Spleen (tissue), 11 donors: ENCODE measurements around the gene ZRANB1. TPM values are rescaled to one million over a fixed set of nuclear protein-coding genes. Genes with fewer than 3 reads are reported as not detected.

Experiments
- DNase-seq: peaks from one replicate; pipeline ENCODE4 v3.0.0-alpha.2; 2020
- H3K27ac ChIP-seq, 8 donors: fragments of 200-600 bp; sonication (generic) in 7 of 8; 1 replicate in 4 of 8; 2 replicates in 4 of 8; pipeline versions ENCODE4 v1.5.0 to v1.8.0; 2016 to 2021; ENCODE audit warnings: inconsistent platforms in 4 of 8, mild to moderate bottlenecking in 4 of 8, moderate library complexity in 1 of 8
- H3K27me3 ChIP-seq, 7 donors: fragments of 200-600 bp; sonication (generic) in 6 of 7; replicated peaks in 1 of 7; 1 replicate in 4 of 7; 2 replicates in 3 of 7; pipeline versions ENCODE4 v1.5.0 to v1.8.0; 2016 to 2021; ENCODE audit warnings: inconsistent platforms in 3 of 7, mild to moderate bottlenecking in 1 of 7
- H3K36me3 ChIP-seq, 6 donors: fragments of 200-600 bp; sonication (generic) in 5 of 6; 1 replicate in 4 of 6; 2 replicates in 2 of 6; pipeline versions ENCODE4 v1.5.0 to v1.8.0; 2016 to 2021; ENCODE audit warnings: inconsistent platforms in 2 of 6
- H3K4me1 ChIP-seq, 6 donors: fragments of 200-600 bp; sonication (generic) in 5 of 6; 1 replicate in 3 of 6; 2 replicates in 3 of 6; pipeline versions ENCODE4 v1.5.0 to v1.8.0; 2016 to 2021; ENCODE audit warnings: inconsistent platforms in 3 of 6
- H3K4me3 ChIP-seq, 8 donors: fragments of 200-600 bp; sonication (generic) in 7 of 8; 1 replicate in 4 of 8; 2 replicates in 4 of 8; pipeline versions ENCODE4 v1.5.0 to v1.8.0; 2016 to 2021; ENCODE audit warnings: inconsistent platforms in 4 of 8, mild to moderate bottlenecking in 4 of 8, moderate library complexity in 2 of 8
- H3K9me3 ChIP-seq, 8 donors: fragments of 200-600 bp; sonication (generic) in 7 of 8; 1 replicate in 4 of 8; 2 replicates in 4 of 8; pipeline versions ENCODE4 v1.5.0 to v1.8.0; 2016 to 2021; ENCODE audit warnings: inconsistent platforms in 4 of 8
- CTCF ChIP-seq, 11 experiments: fragments of 200-600 bp in 7 of 11; fragments of 450-650 bp in 4 of 11; sonication (generic) in 4 of 11; IDR thresholded peaks in 8 of 11; conservative IDR thresholded peaks in 3 of 11; 1 replicate in 7 of 11; 2 replicates in 4 of 11; pipeline versions ENCODE4 v1.4.0 to v1.8.0; 2016 to 2021; ENCODE audit warnings: antibody characterized with exemption in 11 of 11, inconsistent platforms in 4 of 11, mild to moderate bottlenecking in 1 of 11
- POLR2A ChIP-seq, 3 donors: fragments of 450-650 bp; IDR thresholded peaks; one replicate each; pipeline ENCODE4 v1.5.1; 2017; ENCODE audit warnings: antibody characterized with exemption in 3 of 3, mild to moderate bottlenecking in 1 of 3
- POLR2AphosphoS5 ChIP-seq, 3 donors: sonication (generic); formaldehyde crosslinking; IDR thresholded peaks; one replicate each; pipeline ENCODE4 v1.5.1; 2017; ENCODE audit warnings: antibody characterized with exemption in 3 of 3
- WGBS, 5 donors: extraction: QIAGEN DNeasy Blood & Tissue Kit in 3 of 5; methylation state at CpG; one replicate each; pipeline versions ENCODE4 v1.1.5 to v1.1.7; 2013 to 2018; 5-methylcytosine and 5-hydroxymethylcytosine counted together
- intact Hi-C: fragments of 100-400 bp; cut with DNase I; formaldehyde crosslinking; loops from one replicate; pipeline ENCODE4 v1.15.0; 2023; ENCODE audit warnings: low total_unique reads
- polyA plus RNA-seq, 3 donors: library from polyadenylated mRNA; stranded (reverse); fragments of 200-250 nt; gene quantifications; one replicate each; pipeline ENCODE4 v1.2.1, GENCODE V29; 2013
- total RNA-seq, 7 donors: library from RNA; depleted of rRNA in 3 of 7; stranded (reverse); fragments of >200 nt in 3 of 7; fragmentation: NEBNext Ultra II Directional in 4 of 7; extraction: Animal tissue kit (Norgen Biotek cat#: 25700) in 4 of 7; gene quantifications; one replicate each; pipeline versions ENCODE4 v1.1.0 to v1.2.1, GENCODE V29; 2016 to 2021
- donor health status: healthy with polysubstance abuse.
- donor health status: DM: no; HTN: no; CAD: no; lungs with moderate emphysema.
- donor health status: DM: no; HTN: no; CAD: no.
- donor health status: Bipolar disorder and iron deficiency.
- donor health status: healthy.
- donor health status: DM: no; HTN: no; CAD: no.
- donor health status: DM: yes; HTN: yes; CAD: no.

ZRANB1 gene
- total and polyA plus RNA-seq, 10 donors: 5.0 to 28.8 (median 17.7) TPM

DNA sequence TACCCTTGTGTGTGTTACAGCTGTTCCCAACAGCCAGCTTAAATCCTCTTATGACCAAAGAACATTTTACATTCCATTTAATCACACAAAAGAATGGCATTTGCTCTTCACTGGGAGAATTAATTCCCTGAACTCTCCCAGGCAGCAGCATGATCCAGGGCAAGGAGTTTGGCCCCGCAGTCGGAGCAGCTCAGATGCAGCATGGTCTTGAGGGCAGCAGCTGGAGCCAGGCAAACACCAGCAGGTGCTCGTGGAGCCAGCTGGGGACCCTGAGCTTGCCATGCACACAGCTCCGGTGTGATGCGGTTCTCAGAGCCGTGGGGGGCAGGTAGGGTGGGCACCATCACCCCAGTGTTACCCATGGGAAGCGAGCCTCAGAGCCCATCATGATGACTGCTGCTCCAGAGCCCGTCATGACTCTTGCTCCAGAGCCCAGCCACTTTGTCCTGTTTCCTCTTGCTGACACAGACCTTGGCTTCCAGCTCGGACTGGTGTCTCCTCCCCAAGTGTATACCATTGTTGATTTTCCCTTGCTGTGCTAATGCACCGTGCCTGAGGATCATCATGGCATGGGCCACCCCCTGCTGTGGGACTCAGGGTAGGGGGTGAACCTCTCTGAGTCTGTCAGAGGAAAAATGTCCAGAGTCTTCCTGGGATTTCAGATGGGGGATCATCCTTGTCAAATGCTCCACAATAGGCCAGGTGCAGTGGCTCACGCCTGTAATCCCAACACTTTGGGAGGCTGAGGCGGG is 75.8 kb downstream of the ZRANB1 start:
- no peak for DNase-seq
- Histone ChIP-seq H3K4me1 (peaks cover 17 to 69% (median 55%) of the 10 kb centered on the region in 6 donors), H3K4me3 (no peak overlapping the region), H3K36me3 (peaks cover 0 to 43% (median 0%) of the 10 kb centered on the region in 6 donors), H3K27me3 (peaks cover 0 to 14% (median 0%) of the 10 kb centered on the region in 7 donors), H3K9me3 (peaks cover 0 to 3% (median 0%) of the 10 kb centered on the region in 8 donors), H3K27ac (peak overlapping the region in 7 of 8 donors; percentile 17 to 79 (median 73))
- TF ChIP-seq POLR2AphosphoS5 (IDR thresholded peaks at IDR 0.05): peak in 1 of 3 donors; percentile 29
- no peak for TF ChIP-seq CTCF (IDR thresholded peaks at IDR 0.05 in 8 of 11, conservative IDR thresholded peaks at IDR 0.05 in 3 of 11)
- no peak for TF ChIP-seq POLR2A (IDR thresholded peaks at IDR 0.05)
- intact Hi-C loops: no loop called here
- 63 to 89% (median 82%) methylated on average over 8 to 12 of the region's 12 CpGs for WGBS, 5 donors

GRCh38 chr10:125018576-125019143 is 76.7 kb downstream of the ZRANB1 start:
- DNase-seq: no peak
- peaks cover 0 to 14% (median 0%) of the 10 kb centered on the region in 7 donors for H3K27me3 ChIP-seq
- peaks cover 17 to 75% (median 60%) of the 10 kb centered on the region in 6 donors for H3K4me1 ChIP-seq
- WGBS, 5 donors: 75 to 81% (median 79%) methylated on average over 7 to 9 of the region's 9 CpGs
- H3K4me3 ChIP-seq: no peak overlapping the region
- TF ChIP-seq CTCF (IDR thresholded peaks at IDR 0.05 in 8 of 11, conservative IDR thresholded peaks at IDR 0.05 in 3 of 11) (no peak), POLR2AphosphoS5 (IDR thresholded peaks at IDR 0.05) (no peak), POLR2A (IDR thresholded peaks at IDR 0.05) (no peak)
- peak overlapping the region in 3 of 8 donors; percentile 33 to 45 (median 40) for H3K27ac ChIP-seq
- intact Hi-C loops: no loop called here
- H3K36me3 ChIP-seq: peaks cover 0 to 45% (median 0%) of the 10 kb centered on the region in 6 donors
- H3K9me3 ChIP-seq: peaks cover 0 to 3% (median 0%) of the 10 kb centered on the region in 8 donors

- Histone ChIP-seq H3K27ac (no peak overlapping the region), H3K4me1 (peaks cover 17 to 69% (median 50%) of the 10 kb centered on the region in 6 donors), H3K4me3 (no peak overlapping the region), H3K36me3 (peaks cover 0 to 46% (median 0%) of the 10 kb centered on the region in 6 donors), H3K27me3 (peaks cover 0 to 5% (median 0%) of the 10 kb centered on the region in 7 donors), H3K9me3 (peaks cover 0 to 3% (median 0%) of the 10 kb centered on the region in 8 donors)
- no peak for TF ChIP-seq POLR2AphosphoS5 (IDR thresholded peaks at IDR 0.05)
- TF ChIP-seq POLR2A (IDR thresholded peaks at IDR 0.05): no peak
- TF ChIP-seq CTCF (IDR thresholded peaks at IDR 0.05 in 8 of 11, conservative IDR thresholded peaks at IDR 0.05 in 3 of 11): no peak
- 81 to 89% (median 86%) methylated on average over 14 to 17 of the region's 17 CpGs for WGBS, 5 donors
- peak; percentile 57 for DNase-seq
- intact Hi-C loops: no loop called here
Measured at GRCh38 chr10:125020386-125020785, 78.5 kb downstream of the ZRANB1 start.

DNA sequence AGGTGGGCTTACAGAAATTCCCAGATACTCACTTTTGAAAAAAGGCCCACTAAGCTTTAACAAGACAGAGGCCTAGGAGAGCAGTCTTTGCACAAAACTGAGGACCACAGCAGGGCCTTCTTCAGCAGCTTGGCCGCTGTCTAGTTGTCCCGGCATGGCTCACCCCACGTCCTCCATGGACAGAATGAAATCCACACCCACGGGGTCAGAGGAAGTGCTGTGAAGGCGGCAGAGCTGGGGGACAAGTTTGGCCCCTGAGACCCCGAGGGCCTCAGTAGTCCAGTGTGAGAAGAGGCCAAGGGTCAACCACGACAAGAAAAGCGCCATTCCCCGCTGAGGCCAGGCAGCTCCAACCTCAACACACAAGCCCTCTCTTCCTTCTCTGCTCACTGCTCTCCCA is 78.9 kb downstream of the ZRANB1 start:
- WGBS, 5 donors: 83 to 92% (median 87%) methylated on average over 7 to 9 of the region's 9 CpGs
- Histone ChIP-seq H3K4me1 (peaks cover 17 to 64% (median 46%) of the 10 kb centered on the region in 6 donors), H3K27me3 (peaks cover 0 to 2% (median 0%) of the 10 kb centered on the region in 7 donors), H3K27ac (no peak overlapping the region), H3K36me3 (peaks cover 0 to 49% (median under 1%) of the 10 kb centered on the region in 6 donors), H3K9me3 (peaks cover 0 to 3% (median 0%) of the 10 kb centered on the region in 8 donors), H3K4me3 (no peak overlapping the region)
- no peak for DNase-seq
- intact Hi-C loops: no loop called here
- TF ChIP-seq CTCF (IDR thresholded peaks at IDR 0.05 in 8 of 11, conservative IDR thresholded peaks at IDR 0.05 in 3 of 11) (no peak), POLR2A (IDR thresholded peaks at IDR 0.05) (no peak), POLR2AphosphoS5 (IDR thresholded peaks at IDR 0.05) (no peak)
